ENCODE measurements around the gene NFIA. TPM values are rescaled to one million over a fixed set of nuclear protein-coding genes. Genes with fewer than 3 reads are reported as not detected.

The NFIA gene
- total RNA-seq, 1 experiment from 2014 or later, result 0.35 TPM

DNA sequence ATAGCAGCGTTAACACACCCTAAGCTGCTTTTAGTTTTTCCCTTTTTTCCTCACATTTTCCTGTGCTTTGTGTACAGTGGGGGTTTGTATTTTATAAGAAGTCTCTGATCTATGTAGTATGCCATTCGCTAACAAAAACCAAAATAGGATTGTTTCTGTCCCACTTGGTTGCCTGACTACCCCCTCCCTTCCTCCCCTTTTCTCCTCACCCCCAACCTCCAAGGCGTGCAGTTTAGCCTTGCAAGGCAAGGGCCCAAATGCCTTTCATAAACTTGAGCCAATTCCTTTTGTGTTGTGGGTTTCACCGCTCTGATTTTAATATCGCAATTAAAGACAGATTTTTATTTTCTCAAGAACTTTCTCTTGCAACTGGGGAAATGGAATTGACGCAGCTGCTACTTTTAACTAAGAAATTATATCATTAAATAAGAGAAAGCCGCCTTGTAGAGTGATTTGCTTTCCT lies 365.6 kb downstream of the NFIA start:
- Mint-ChIP-seq H3K4me3 (no peak overlapping the region; a peak in 1 of 5 replicates), H3K4me1 (peaks cover 23 to 27% of the 10 kb centered on the region in 2 experiments), H3K36me3 (ENCODE audit: insufficient read depth in 1 of 3, low read depth in 3 of 3) (no peaks in the 10 kb centered on the region), H3K9me3 (no peaks in the 10 kb centered on the region; a peak in 1 of 5 replicates), H3K27me3 (ENCODE audit: low read depth) (no peaks in the 10 kb centered on the region; the same call in 1 of the 2 replicates), H3K27ac (no peak overlapping the region)
- no peak for DNase-seq
- H3K23me2 ChIP-seq (ENCODE audit: insufficient read length, low read depth, low read length, poor library complexity, severe bottlenecking), result no peaks in the 10 kb centered on the region
- no peak overlapping the region for H3T11ph ChIP-seq (ENCODE audit: low read length)
- H3K9me3 ChIP-seq (ENCODE audit: control insufficient read depth, low read depth, low read length), result no peaks in the 10 kb centered on the region
- H3K79me1 ChIP-seq (ENCODE audit: insufficient read depth, low read depth, low read length, poor library complexity, severe bottlenecking), result no peaks in the 10 kb centered on the region
- H3K4me2 ChIP-seq (ENCODE audit: insufficient read depth, insufficient read length, low read length), result no peak overlapping the region
- H3K14ac ChIP-seq (ENCODE audit: insufficient read depth, low read length), result no peak overlapping the region
- no peak overlapping the region for H2AFZ ChIP-seq (ENCODE audit: low read length)
- H3K4ac ChIP-seq (ENCODE audit: low read depth, low read length), result no peak overlapping the region
- H3K23ac ChIP-seq (ENCODE audit: insufficient read length, low read depth, low read length), result no peak overlapping the region
- H3K4me1 ChIP-seq (ENCODE audit: insufficient read depth, low read length), result no peaks in the 10 kb centered on the region
- no peaks in the 10 kb centered on the region for H4K20me1 ChIP-seq (ENCODE audit: control insufficient read depth, insufficient read depth, insufficient read length)
- no peak overlapping the region for H4K91ac ChIP-seq (ENCODE audit: insufficient read length, low read depth, low read length)
- no peak overlapping the region for H3K56ac ChIP-seq (ENCODE audit: insufficient read length, low read depth, low read length)
- no peak overlapping the region for H2BK5ac ChIP-seq (ENCODE audit: insufficient read length, low read length)
- no peak overlapping the region for H2BK12ac ChIP-seq (ENCODE audit: insufficient read length, low read depth, low read length)
- TF ChIP-seq, protein P1, sequence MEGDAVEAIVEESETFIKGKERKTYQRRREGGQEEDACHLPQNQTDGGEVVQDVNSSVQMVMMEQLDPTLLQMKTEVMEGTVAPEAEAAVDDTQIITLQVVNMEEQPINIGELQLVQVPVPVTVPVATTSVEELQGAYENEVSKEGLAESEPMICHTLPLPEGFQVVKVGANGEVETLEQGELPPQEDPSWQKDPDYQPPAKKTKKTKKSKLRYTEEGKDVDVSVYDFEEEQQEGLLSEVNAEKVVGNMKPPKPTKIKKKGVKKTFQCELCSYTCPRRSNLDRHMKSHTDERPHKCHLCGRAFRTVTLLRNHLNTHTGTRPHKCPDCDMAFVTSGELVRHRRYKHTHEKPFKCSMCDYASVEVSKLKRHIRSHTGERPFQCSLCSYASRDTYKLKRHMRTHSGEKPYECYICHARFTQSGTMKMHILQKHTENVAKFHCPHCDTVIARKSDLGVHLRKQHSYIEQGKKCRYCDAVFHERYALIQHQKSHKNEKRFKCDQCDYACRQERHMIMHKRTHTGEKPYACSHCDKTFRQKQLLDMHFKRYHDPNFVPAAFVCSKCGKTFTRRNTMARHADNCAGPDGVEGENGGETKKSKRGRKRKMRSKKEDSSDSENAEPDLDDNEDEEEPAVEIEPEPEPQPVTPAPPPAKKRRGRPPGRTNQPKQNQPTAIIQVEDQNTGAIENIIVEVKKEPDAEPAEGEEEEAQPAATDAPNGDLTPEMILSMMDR (conservative IDR thresholded peaks at IDR 0.05), result no peak
- WGBS (ENCODE audit: extremely low coverage, insufficient read length, low lambda C conversion rate), result no CpG with 5 or more reads among the region's 7 CpGs
- H4K5ac ChIP-seq (ENCODE audit: insufficient read length, low read depth, low read length), result no peak overlapping the region
- H3K27me3 ChIP-seq (ENCODE audit: insufficient read depth, low read length), result no peaks in the 10 kb centered on the region
- H3K27ac ChIP-seq (ENCODE audit: insufficient read length, low read depth, low read length), result no peak overlapping the region
- no peak overlapping the region for H2BK15ac ChIP-seq (ENCODE audit: low read depth, low read length)
- no peak overlapping the region for H2AK5ac ChIP-seq (ENCODE audit: insufficient read length, low read length)
- no peak overlapping the region for H2BK20ac ChIP-seq (ENCODE audit: low read depth, low read length, poor library complexity, severe bottlenecking)
- no peak overlapping the region for H3K9ac ChIP-seq (ENCODE audit: extremely low read depth, insufficient read length, low read length)
- no peak overlapping the region for H3K18ac ChIP-seq (ENCODE audit: insufficient read length, low read depth, low read length)
- H3K79me2 ChIP-seq (ENCODE audit: insufficient read depth, low read length), result no peaks in the 10 kb centered on the region
- no peak overlapping the region for H2BK120ac ChIP-seq (ENCODE audit: low read depth, low read length, poor library complexity, severe bottlenecking)
- H4K8ac ChIP-seq (replicated peaks; ENCODE audit: insufficient read length, low read depth, low read length), result no peak overlapping the region

Data from H9 (cell line).